Activated effector memory CD4-positive, alpha-beta T cell treated with Interleukin-2 at 50 U/mL for 16 hours (primary cell): ENCODE data around the gene HACD4.

Experiments
- DNase-seq: peaks from one replicate; pipeline ENCODE4 v3.0.0-alpha.2; 2020

Gene HACD4

DNA sequence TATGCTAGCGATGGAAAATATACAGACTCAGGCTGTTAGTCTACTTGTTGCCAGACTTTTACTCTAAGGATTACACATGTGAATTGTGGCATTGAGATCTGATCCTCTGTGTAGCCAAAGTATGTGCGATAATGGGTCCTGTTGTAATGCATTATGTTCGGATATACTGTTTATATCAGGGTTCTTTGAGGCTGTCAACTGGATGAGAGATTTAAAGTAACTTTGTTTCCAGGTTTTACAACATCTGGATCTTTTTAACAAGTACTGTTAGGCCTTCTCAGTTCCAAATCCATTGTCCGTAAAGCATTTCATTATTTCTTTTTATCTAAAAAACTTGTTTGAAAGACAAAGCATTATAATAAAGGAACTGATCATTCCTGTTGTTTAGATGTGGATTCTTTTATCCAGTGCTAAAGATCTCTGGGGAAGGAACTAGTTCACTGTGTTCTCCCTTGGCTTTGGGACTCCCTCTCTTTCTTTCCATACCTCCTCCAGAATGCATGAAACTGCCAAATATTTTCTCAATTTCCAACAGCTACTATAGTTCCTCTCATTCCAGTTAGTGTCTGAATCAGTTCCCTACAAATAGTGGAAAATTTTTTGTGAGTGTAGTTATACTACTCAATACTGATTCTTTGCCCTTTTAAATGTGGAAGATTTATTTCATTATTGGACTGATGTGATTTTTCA is 68.8 kb downstream of the HACD4 start:
- DNase-seq, result no peak

GRCh38 chr9:20950707-20951106 is 80.7 kb downstream of the HACD4 start:
- no peak for DNase-seq
